AG08396 (cell line): ENCODE measurements around the gene SLC35G6.

ENCODE experiments used
- DNase-seq: peaks from one replicate; pipeline ENCODE4 v3.0.0; 2012; ENCODE audit warnings: low spot score, mixed read lengths

SLC35G6 gene

DNA sequence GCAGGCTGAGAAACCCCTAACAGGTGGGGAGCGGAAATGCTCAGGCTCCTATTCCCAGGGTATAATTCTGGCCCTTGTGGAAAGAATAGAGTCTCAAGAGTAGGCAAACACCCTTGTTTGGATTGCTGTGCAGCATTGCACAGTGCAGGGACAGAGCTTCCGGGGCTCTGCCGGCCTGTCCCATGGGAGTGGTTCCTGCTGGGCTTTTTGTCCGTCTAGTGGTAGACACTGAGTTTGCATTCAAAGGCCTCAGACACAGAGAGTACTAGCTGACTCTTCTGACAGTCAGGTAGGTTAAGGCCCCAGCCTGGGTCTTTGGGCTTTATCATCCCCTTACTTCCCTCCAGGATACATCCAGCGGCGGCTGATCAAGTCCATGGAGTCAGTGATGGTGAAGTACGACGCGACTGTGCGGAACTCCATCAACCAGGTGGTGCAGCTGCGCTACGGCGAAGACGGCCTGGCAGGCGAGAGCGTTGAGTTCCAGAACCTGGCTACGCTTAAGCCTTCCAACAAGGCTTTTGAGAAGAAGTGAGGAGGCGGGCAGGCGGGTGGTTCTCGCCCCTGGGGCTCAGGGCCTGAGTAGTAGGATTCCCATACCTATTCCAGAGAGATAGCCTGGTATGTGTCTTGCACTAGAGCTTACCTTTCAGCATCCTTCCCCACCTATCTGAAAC is 21.1 kb downstream of the SLC35G6 start:
- no peak for DNase-seq

DNA sequence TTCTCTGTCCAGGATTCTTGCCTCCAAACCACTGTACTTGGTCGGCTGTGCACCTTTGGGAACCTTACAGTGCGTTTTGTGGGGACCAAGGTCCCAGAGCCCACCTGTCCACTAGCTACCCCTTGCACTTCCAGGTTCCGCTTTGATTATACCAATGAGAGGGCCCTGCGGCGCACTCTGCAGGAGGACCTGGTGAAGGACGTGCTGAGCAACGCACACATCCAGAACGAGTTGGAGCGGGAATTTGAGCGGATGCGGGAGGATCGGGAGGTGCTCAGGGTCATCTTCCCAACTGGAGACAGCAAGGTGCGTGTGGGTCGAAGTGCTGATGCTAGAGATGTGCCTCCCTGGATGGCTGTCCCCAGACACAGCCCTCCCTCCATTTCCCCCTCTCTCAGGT is 21.7 kb downstream of the SLC35G6 start:
- DNase-seq: no peak

DNA sequence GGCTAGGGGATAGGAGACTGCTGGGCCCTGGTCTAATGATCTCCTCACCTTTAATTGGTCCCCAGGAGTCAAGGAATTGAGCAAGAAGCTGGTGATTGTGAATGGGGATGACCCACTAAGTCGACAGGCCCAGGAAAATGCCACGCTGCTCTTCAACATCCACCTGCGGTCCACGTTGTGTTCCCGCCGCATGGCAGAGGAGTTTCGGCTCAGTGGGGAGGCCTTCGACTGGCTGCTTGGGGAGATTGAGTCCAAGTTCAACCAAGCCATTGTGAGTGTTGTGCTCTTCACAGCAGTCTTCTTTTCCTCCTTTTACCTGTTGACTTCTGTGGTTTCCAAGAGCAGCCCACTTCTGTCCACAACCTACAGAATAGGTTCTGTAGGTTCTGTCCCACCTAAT is 22.3 kb downstream of the SLC35G6 start:
- DNase-seq: no peak

DNA sequence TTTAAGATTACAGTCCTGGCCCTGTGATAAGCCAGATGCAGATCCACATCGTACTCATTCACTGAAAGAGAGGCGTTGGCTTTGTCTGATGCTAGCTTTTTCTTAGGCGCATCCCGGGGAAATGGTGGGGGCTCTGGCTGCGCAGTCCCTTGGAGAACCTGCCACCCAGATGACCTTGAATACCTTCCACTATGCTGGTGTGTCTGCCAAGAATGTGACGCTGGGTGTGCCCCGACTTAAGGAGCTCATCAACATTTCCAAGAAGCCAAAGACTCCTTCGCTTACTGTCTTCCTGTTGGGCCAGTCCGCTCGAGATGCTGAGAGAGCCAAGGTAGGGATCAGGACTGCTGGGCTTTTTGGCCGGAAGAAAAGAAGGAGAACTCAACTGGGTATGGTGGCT is 26.9 kb downstream of the SLC35G6 start:
- no peak for DNase-seq

DNA sequence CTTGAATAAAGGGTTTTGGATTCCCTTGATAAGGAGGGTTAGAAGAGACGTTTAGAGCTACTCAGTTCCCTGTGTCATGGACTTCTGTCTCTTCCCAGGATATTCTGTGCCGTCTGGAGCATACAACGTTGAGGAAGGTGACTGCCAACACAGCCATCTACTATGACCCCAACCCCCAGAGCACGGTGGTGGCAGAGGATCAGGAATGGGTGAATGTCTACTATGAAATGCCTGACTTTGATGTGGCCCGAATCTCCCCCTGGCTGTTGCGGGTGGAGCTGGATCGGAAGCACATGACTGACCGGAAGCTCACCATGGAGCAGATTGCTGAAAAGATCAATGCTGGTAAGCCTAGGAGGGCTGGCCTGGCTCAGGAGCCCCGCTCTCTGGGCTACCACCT is 27.6 kb downstream of the SLC35G6 start:
- no peak for DNase-seq

DNA sequence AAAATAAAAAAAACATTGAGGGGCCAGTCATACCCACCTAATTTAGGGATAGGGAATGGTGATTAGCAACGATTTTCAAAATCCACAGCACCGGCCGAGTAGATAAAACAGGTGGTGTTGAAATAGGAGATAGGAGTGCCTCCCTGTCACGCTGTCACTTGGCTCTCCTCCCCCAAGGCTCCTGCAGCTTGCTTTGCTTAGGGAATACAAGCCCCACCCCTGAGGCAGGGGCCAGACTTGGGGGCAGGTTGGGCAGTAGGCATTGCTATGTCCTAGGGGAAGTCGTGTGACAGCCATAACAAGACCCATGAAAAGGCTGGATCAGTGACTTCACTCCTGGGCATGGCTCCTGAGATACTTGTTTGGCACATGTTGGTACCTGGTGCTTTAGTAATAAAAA is 28.7 kb downstream of the SLC35G6 start:
- no peak for DNase-seq

DNA sequence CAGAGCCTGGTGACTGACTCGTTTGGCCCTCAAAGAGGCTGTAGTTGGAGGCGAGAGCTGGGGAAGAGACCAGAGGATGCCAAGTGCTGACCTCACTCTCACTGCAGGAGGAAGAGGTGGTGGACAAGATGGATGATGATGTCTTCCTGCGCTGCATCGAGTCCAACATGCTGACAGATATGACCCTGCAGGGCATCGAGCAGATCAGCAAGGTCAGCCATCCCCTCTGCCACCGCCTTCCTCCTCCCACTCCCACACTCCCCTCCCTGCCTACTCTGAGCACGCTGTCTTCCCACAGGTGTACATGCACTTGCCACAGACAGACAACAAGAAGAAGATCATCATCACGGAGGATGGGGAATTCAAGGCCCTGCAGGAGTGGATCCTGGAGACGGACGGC is 29.9 kb downstream of the SLC35G6 start:
- DNase-seq: no peak

DNA sequence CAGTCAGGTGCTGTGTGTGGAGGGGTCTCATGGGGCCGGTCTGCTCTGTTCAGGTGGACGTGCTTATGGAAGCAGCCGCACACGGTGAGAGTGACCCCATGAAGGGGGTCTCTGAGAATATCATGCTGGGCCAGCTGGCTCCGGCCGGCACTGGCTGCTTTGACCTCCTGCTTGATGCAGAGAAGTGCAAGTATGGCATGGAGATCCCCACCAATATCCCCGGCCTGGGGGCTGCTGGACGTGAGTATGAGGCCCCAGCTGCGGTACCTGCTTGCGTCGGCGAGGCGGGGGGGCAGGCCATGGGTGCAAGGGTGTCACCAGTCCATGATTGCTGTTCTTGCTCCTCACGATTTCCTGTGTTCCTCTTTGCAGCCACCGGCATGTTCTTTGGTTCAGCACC is 30.9 kb downstream of the SLC35G6 start:
- DNase-seq: no peak

DNA sequence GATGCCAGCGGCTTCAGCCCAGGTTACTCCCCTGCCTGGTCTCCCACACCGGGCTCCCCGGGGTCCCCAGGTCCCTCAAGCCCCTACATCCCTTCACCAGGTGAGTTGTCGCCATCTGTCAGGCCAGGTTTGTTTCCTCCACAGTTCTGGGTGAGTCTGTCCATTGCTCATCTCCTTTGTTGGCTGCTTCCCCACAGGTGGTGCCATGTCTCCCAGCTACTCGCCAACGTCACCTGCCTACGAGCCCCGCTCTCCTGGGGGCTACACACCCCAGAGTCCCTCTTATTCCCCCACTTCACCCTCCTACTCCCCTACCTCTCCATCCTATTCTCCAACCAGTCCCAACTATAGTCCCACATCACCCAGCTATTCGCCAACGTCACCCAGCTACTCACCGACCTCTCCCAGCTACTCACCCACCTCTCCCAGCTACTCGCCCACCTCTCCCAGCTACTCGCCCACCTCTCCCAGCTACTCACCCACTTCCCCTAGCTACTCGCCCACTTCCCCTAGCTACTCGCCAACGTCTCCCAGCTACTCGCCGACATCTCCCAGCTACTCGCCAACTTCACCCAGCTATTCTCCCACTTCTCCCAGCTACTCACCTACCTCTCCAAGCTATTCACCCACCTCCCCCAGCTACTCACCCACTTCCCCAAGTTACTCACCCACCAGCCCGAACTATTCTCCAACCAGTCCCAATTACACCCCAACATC is 31.7 kb downstream of the SLC35G6 start:
- DNase-seq: no peak

DNA sequence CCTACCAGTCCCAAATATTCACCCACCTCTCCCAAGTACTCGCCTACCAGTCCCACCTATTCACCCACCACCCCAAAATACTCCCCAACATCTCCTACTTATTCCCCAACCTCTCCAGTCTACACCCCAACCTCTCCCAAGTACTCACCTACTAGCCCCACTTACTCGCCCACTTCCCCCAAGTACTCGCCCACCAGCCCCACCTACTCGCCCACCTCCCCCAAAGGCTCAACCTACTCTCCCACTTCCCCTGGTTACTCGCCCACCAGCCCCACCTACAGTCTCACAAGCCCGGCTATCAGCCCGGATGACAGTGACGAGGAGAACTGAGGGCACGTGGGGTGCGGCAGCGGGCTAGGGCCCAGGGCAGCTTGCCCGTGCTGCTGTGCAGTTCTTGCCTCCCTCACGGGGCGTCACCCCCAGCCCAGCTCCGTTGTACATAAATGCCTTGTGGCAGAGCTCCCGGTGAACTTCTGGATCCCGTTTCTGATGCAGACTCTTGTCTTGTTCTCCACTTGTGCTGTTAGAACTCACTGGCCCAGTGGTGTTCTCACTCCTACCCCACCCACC is 32.7 kb downstream of the SLC35G6 start:
- DNase-seq: no peak

DNA sequence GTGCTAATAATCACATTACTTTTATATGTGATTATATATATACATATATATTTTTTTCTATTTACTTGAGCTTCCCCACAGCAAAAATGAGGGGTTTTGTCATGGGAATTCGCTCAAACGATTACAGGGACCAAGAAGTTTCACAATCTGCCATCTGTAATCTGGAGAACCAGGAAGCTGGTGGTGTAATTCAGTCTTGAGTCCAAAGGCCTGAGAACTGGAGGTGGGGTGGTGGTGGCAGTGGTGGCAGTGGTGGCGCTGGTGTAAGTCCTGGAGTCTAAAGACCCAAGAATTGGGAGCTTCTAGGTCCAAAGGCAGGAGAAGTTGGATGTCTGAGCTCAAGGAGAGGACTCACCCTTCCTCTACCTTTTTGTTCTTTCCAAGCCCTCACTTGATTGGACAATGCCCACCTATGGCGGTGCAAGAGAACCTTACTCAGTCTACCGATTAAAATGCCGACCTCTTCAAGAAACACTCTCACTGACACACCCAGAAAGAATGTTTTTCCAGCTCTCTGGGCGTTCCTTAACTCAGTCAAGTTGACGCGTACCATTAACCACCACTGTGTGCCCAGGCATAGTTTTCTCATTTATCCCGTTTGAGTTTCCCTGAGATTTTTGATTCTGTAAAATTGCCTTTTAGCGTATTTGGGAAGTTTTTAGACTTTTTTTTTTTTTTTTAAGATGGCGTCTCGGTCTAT is 34.8 kb downstream of the SLC35G6 start:
- DNase-seq: no peak

DNA sequence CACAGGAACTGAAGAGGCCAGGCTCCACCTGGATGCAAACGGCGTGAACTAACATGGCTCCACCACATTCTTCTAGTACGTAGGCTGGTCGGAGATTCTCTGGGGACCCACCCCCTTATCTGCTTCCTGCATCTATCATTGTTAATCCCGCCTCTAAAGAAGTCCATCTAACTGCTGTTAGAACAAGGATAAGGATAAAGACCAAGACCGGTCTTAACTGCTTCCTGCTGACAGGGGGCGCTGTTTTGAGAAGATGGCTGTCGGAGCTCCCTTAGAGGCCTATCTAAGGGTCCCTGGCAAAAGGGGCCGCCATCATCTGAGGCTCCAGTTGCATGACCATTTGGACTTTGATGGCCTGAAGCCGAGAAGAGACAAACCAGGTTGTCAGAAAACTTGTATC is 41.8 kb downstream of the SLC35G6 start:
- no peak for DNase-seq

DNA sequence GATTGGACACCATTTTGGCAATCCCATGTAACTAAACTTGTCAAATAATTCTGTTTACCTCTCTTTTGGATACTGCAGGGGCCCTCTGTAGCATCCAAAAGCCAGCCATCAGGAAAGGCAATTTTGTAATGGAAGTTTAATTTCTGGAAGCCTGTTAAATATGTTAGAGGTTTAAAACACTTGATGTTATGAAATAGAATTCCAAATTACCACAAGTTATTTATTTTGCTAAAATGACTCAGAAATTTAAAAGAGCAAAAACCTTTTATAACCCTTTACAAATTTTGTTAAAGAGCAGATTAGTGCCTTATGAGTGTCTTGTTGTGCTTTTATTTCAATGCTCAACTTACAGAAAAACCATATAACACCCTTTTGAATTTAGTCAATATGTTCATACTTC is 47.6 kb downstream of the SLC35G6 start:
- DNase-seq: no peak

DNA sequence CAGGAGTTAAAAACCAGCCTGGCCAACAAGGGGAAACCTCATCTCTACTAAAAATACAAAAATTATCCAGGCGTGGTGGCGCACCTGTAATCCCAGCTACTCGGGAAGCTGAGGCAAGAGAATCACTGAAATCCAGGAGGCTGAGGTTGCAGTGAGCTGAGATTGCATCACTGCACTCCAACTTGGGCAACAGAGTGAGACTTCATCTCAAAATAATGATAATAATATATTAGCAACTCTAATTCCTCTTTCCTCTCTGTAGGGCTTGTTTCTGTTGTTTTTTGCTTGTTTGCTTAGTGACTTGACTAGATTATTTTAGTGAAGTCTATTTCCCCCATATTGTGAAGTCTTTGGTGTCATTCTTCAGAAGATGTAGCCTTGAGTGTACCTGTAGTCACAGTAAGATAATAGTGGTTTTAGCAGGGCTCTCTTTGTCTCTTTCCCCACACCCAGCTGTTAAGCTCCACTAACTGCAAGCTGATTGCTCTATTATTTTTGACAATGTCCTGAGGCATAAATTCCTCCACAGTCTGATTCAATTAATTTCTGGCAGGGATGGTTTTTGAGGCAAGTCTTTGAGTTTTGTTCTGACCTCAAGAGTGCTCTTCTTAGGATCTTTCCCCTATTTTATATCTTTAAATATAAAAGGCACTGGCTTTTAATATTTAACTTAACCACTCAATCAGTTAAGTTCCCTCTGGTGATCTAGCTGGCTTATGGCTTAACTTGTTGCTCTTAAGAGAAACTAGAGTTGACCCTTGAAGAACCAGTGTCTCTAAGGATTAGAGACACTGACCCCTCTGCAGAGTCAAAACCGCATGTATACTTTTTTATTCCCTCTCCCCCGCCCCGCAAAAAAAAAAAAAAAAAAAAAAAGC is 49.0 kb downstream of the SLC35G6 start:
- no peak for DNase-seq
